Neural cell (in vitro differentiated cells): ENCODE measurements around the gene CCDC182. TPM values are rescaled to one million over a fixed set of nuclear protein-coding genes. Genes with fewer than 3 reads are reported as not detected.

ENCODE experiments used
- H2AFZ ChIP-seq: fragments of 200-600, 300-800 bp; sonication (generic), shearing (Covaris generic); 2 replicates; pipeline ENCODE4 v1.6.0; 2014; ENCODE audit warnings: low read depth, mild to moderate bottlenecking, antibody characterized with exemption, low read length, moderate library complexity
- H3F3A ChIP-seq: fragments of 200-600 bp; shearing (Covaris generic); 2 replicates; pipeline ENCODE4 v1.6.1; 2016; ENCODE audit warnings: mild to moderate bottlenecking, moderate library complexity, mixed read lengths, antibody characterized with exemption, low read length; ENCODE audit not compliant: insufficient read depth, poor library complexity, severe bottlenecking
- H3K27ac ChIP-seq: fragments of 200-600, 300-800 bp; sonication (generic), shearing (Covaris generic); 2 replicates; pipeline ENCODE4 v1.5.1; 2014; ENCODE audit warnings: mild to moderate bottlenecking, low read length, moderate library complexity
- H3K27me3 ChIP-seq: fragments of 300-800, 200-600 bp; sonication (generic), shearing (Covaris generic); 2 replicates; pipeline ENCODE4 v1.6.0; 2014; ENCODE audit warnings: mild to moderate bottlenecking, low read depth, low read length, moderate library complexity; ENCODE audit not compliant: insufficient read depth
- H3K36me3 ChIP-seq: fragments of 300-800, 200-600 bp; sonication (generic), shearing (Covaris generic); 2 replicates; pipeline ENCODE4 v1.5.1; 2014; ENCODE audit warnings: mild to moderate bottlenecking, antibody characterized with exemption, low read length, moderate library complexity; ENCODE audit not compliant: insufficient read depth
- H3K4me2 ChIP-seq: fragments of 300-800, 200-600 bp; sonication (generic), shearing (Covaris generic); 2 replicates; pipeline ENCODE4 v1.6.0; 2014; ENCODE audit warnings: mild to moderate bottlenecking, low read length
- H3K4me3 ChIP-seq: fragments of 300-800, 200-600 bp; sonication (generic), shearing (Covaris generic); 2 replicates; pipeline ENCODE4 v1.5.1; 2014; ENCODE audit warnings: mild to moderate bottlenecking, low read length, moderate library complexity
- H3K79me2 ChIP-seq: fragments of 200-600 bp; shearing (Covaris generic); replicated peaks from 2 replicates; pipeline ENCODE4 v1.6.0; 2014; ENCODE audit warnings: mild to moderate bottlenecking, low read length, moderate library complexity; ENCODE audit not compliant: insufficient read depth
- H3K9ac ChIP-seq: fragments of 300-800, 200-600 bp; sonication (generic), shearing (Covaris generic); 2 replicates; pipeline ENCODE4 v1.6.1; 2016; ENCODE audit warnings: mild to moderate bottlenecking, low read length, mixed read lengths
- H3K9me2 ChIP-seq: fragments of 200-600 bp; shearing (Covaris generic); 2 replicates; pipeline ENCODE4 v1.6.1; 2016; ENCODE audit warnings: mild to moderate bottlenecking, low read length, mixed read lengths; ENCODE audit not compliant: insufficient read depth
- H3K9me3 ChIP-seq: fragments of 200-600, 300-800 bp; sonication (generic), shearing (Covaris generic); 2 replicates; pipeline ENCODE4 v1.6.1; 2016; ENCODE audit warnings: mild to moderate bottlenecking, mixed run types, low read length, moderate library complexity, mixed read lengths
- H4K20me1 ChIP-seq: fragments of 200-600 bp; shearing (Covaris generic); 2 replicates; pipeline ENCODE4 v1.6.1; 2016; ENCODE audit warnings: mild to moderate bottlenecking, mixed run types; ENCODE audit not compliant: insufficient read depth
- CTCF ChIP-seq: fragments of 450-650 bp; IDR thresholded peaks from 2 replicates; pipeline ENCODE4 v1.5.1; 2014; ENCODE audit warnings: antibody characterized with exemption, mild to moderate bottlenecking, moderate library complexity; ENCODE audit not compliant: poor library complexity, severe bottlenecking
- EP300 ChIP-seq: fragments of 450-650 bp; conservative IDR thresholded peaks from 2 replicates; pipeline ENCODE4 v1.6.1; 2014; ENCODE audit warnings: antibody characterized with exemption, mild to moderate bottlenecking, moderate library complexity; ENCODE audit not compliant: poor library complexity, severe bottlenecking
- EZH2 ChIP-seq: fragments of 200-600, 300-800 bp; shearing (Covaris generic), sonication (generic); IDR thresholded peaks from 2 replicates; pipeline ENCODE4 v1.6.1; 2014; ENCODE audit warnings: antibody characterized with exemption, low read length, borderline replicate concordance, mild to moderate bottlenecking; ENCODE audit not compliant: insufficient read depth, poor library complexity, severe bottlenecking
- MXI1 ChIP-seq: fragments of 450-650 bp; conservative IDR thresholded peaks from 2 replicates; pipeline ENCODE4 v1.6.1; 2014; ENCODE audit warnings: antibody characterized with exemption, mild to moderate bottlenecking; ENCODE audit not compliant: poor library complexity, severe bottlenecking
- POLR2AphosphoS5 ChIP-seq: IDR thresholded peaks from 2 replicates; pipeline ENCODE4 v1.6.1; 2012
- RAD21 ChIP-seq: fragments of 450-650 bp; conservative IDR thresholded peaks from 2 replicates; pipeline ENCODE4 v1.6.1; 2014; ENCODE audit warnings: antibody characterized with exemption, mild to moderate bottlenecking, moderate library complexity
- SMC3 ChIP-seq: fragments of 450-650 bp; conservative IDR thresholded peaks from 2 replicates; pipeline ENCODE4 v1.6.1; 2014; ENCODE audit warnings: antibody characterized with exemption, mild to moderate bottlenecking, moderate library complexity; ENCODE audit not compliant: poor library complexity
- TAF1 ChIP-seq: IDR thresholded peaks from 2 replicates; pipeline ENCODE4 v1.6.1; 2012; ENCODE audit warnings: low read depth
- polyA plus RNA-seq: library from polyadenylated mRNA; depleted of rRNA; stranded (reverse); fragments of >200 nt; gene quantifications from 2 replicates; pipeline ENCODE4 v1.2.3, GENCODE V29; 2014
- TF ChIP-seq, protein P1 (sequence below): IDR thresholded peaks from 2 replicates; pipeline ENCODE4 v1.6.1; 2012; ENCODE audit warnings: borderline replicate concordance

CCDC182 gene
- polyA plus RNA-seq, 1 donor from 2014 or later: not detected

GRCh38 chr17:57761887-57762286 lies 16.8 kb upstream of the CCDC182 start:
- no peaks in the 10 kb centered on the region for H3K79me2 ChIP-seq
- no peak overlapping the region for H3K27ac ChIP-seq
- no peaks in the 10 kb centered on the region for H4K20me1 ChIP-seq
- peak overlapping the region; percentile 46 for H3K9ac ChIP-seq
- peak overlapping the region; percentile 44 for H3K4me2 ChIP-seq
- no peaks in the 10 kb centered on the region for H3K36me3 ChIP-seq
- no peaks in the 10 kb centered on the region for H3K9me2 ChIP-seq
- H3K9me3 ChIP-seq: no peaks in the 10 kb centered on the region
- H3K27me3 ChIP-seq: no peaks in the 10 kb centered on the region
- no peak overlapping the region for H3K4me3 ChIP-seq
- H2AFZ ChIP-seq: no peak overlapping the region
- TF ChIP-seq CTCF (peak; percentile 11), EP300 (no peak), TAF1 (no peak)
- H3F3A ChIP-seq: no peaks in the 10 kb centered on the region

GRCh38 chr17:57760046-57760445 lies 14.9 kb upstream of the CCDC182 start:
- TF ChIP-seq MXI1 (no peak), EP300 (no peak), RAD21 (no peak), SMC3 (no peak), TAF1 (no peak), CTCF (no peak), EZH2 (no peak), POLR2AphosphoS5 (no peak)
- TF ChIP-seq, protein P1, sequence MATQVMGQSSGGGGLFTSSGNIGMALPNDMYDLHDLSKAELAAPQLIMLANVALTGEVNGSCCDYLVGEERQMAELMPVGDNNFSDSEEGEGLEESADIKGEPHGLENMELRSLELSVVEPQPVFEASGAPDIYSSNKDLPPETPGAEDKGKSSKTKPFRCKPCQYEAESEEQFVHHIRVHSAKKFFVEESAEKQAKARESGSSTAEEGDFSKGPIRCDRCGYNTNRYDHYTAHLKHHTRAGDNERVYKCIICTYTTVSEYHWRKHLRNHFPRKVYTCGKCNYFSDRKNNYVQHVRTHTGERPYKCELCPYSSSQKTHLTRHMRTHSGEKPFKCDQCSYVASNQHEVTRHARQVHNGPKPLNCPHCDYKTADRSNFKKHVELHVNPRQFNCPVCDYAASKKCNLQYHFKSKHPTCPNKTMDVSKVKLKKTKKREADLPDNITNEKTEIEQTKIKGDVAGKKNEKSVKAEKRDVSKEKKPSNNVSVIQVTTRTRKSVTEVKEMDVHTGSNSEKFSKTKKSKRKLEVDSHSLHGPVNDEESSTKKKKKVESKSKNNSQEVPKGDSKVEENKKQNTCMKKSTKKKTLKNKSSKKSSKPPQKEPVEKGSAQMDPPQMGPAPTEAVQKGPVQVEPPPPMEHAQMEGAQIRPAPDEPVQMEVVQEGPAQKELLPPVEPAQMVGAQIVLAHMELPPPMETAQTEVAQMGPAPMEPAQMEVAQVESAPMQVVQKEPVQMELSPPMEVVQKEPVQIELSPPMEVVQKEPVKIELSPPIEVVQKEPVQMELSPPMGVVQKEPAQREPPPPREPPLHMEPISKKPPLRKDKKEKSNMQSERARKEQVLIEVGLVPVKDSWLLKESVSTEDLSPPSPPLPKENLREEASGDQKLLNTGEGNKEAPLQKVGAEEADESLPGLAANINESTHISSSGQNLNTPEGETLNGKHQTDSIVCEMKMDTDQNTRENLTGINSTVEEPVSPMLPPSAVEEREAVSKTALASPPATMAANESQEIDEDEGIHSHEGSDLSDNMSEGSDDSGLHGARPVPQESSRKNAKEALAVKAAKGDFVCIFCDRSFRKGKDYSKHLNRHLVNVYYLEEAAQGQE: no peak
- Histone ChIP-seq H3K9me2 (no peaks in the 10 kb centered on the region), H3F3A (no peaks in the 10 kb centered on the region), H3K27me3 (no peaks in the 10 kb centered on the region), H3K9me3 (no peaks in the 10 kb centered on the region), H3K36me3 (no peaks in the 10 kb centered on the region), H3K4me3 (no peak overlapping the region), H2AFZ (no peak overlapping the region), H4K20me1 (no peaks in the 10 kb centered on the region), H3K79me2 (no peaks in the 10 kb centered on the region), H3K4me2 (no peak overlapping the region), H3K27ac (no peak overlapping the region), H3K9ac (no peak overlapping the region)
